Keratinocyte (primary cell): ENCODE measurements around the gene RIPK3. TPM values are rescaled to one million over a fixed set of nuclear protein-coding genes. Genes with fewer than 3 reads are reported as not detected.

ENCODE experiments used
- DNase-seq: peaks from one replicate; pipeline ENCODE4 v3.0.0-alpha.2; 2011; ENCODE audit warnings: low read depth, missing footprints, low spot score
- FAIRE-seq: peaks from 2 replicates; lab custom pipeline; 2011; peaks lifted over from hg19 to GRCh38; lab: Jason Lieb, UNC
- H2AFZ ChIP-seq: 2 replicates; pipeline ENCODE4 v1.6.0; 2012; ENCODE audit warnings: low read length, control low read depth, inconsistent platforms; ENCODE audit not compliant: control insufficient read depth
- H3K27ac ChIP-seq: 2 replicates; pipeline ENCODE4 v1.5.1; 2011; ENCODE audit warnings: low read length; ENCODE audit not compliant: control insufficient read depth, insufficient read depth
- H3K27me3 ChIP-seq: 3 replicates; pipeline ENCODE4 v1.6.0; 2011; ENCODE audit warnings: low read length; ENCODE audit not compliant: control insufficient read depth, insufficient read depth; ENCODE audit errors: extremely low read depth
- H3K36me3 ChIP-seq, 2 experiments: 2 replicates in 1 of 2; 3 replicates in 1 of 2; pipeline ENCODE4 v1.5.1; 2011; ENCODE audit warnings: low read length in 2 of 2, mild to moderate bottlenecking in 1 of 2; ENCODE audit not compliant: control insufficient read depth in 2 of 2, insufficient read depth in 2 of 2; ENCODE audit errors: extremely low read depth in 1 of 2
- H3K4me1 ChIP-seq: 3 replicates; pipeline ENCODE4 v1.5.1; 2011; ENCODE audit warnings: low read length; ENCODE audit not compliant: control insufficient read depth, insufficient read depth; ENCODE audit errors: extremely low read depth
- H3K4me2 ChIP-seq: 3 replicates; pipeline ENCODE4 v1.6.0; 2011; ENCODE audit warnings: low read depth, low read length; ENCODE audit not compliant: control insufficient read depth, insufficient read depth; ENCODE audit errors: extremely low read depth
- H3K4me3 ChIP-seq, 3 experiments: fragments of 200-600 bp in 1 of 3; sonication (generic) in 1 of 3; 2 replicates in 2 of 3; 3 replicates in 1 of 3; pipeline ENCODE4 v1.5.1; 2011 to 2016; ENCODE audit warnings: low read length in 3 of 3, mild to moderate bottlenecking in 3 of 3, control low read depth in 2 of 3, inconsistent platforms in 1 of 3, low read depth in 1 of 3, mixed read lengths in 1 of 3, mixed run types in 1 of 3, moderate library complexity in 1 of 3; ENCODE audit not compliant: control insufficient read depth in 2 of 3, insufficient read depth in 2 of 3; ENCODE audit errors: extremely low read depth in 1 of 3
- H3K79me2 ChIP-seq: 2 replicates; pipeline ENCODE4 v1.6.0; 2012; ENCODE audit warnings: low read length; ENCODE audit not compliant: control insufficient read depth, insufficient read depth
- H3K9ac ChIP-seq: 3 replicates; pipeline ENCODE4 v1.6.0; 2011; ENCODE audit warnings: low read length; ENCODE audit not compliant: control insufficient read depth, insufficient read depth; ENCODE audit errors: extremely low read depth
- H3K9me1 ChIP-seq: 3 replicates; pipeline ENCODE4 v1.6.0; 2011; ENCODE audit warnings: low read length; ENCODE audit not compliant: control insufficient read depth, insufficient read depth; ENCODE audit errors: extremely low read depth
- H3K9me3 ChIP-seq: 2 replicates; pipeline ENCODE4 v1.5.1; 2012; ENCODE audit warnings: low read depth, low read length; ENCODE audit not compliant: control insufficient read depth
- H4K20me1 ChIP-seq: 3 replicates; pipeline ENCODE4 v1.6.0; 2011; ENCODE audit warnings: low read length; ENCODE audit not compliant: control insufficient read depth, insufficient read depth; ENCODE audit errors: extremely low read depth
- EZH2 ChIP-seq: IDR thresholded peaks from one replicate; pipeline ENCODE4 v1.6.1; 2012; ENCODE audit warnings: inconsistent platforms, mild to moderate bottlenecking, low read length, moderate library complexity
- dilution Hi-C: fragments of 300-500 bp; cut with MboI; formaldehyde crosslinking; loops from one replicate; pipeline ENCODE4 v1.7.0; 2020; ENCODE audit warnings: low sequenced_read_pairs; ENCODE audit not compliant: extremely low pct_ligation_motif_present
- polyA plus RNA-seq, 5 experiments: library from polyadenylated mRNA; depleted of rRNA in 3 of 5; stranded (reverse) in 3 of 5; stranded (forward) in 1 of 5; unstranded in 1 of 5; fragments of >200 nt; gene quantifications; 1 replicate in 1 of 5; 2 replicates in 3 of 5; 3 replicates in 1 of 5; pipeline versions ENCODE4 v1.2.1 to v1.2.3, GENCODE V29; 2011 to 2012; ENCODE audit warnings: missing spikeins in 2 of 5, low read depth in 1 of 5, low replicate concordance in 1 of 5
- TF ChIP-seq, protein P1 (sequence below), 3 experiments: IDR thresholded peaks in 1 of 3; conservative IDR thresholded peaks in 1 of 3; optimal IDR thresholded peaks in 1 of 3; 2 replicates in 2 of 3; 3 replicates in 1 of 3; pipeline versions ENCODE3 to v1.5.1; 2011; ENCODE audit warnings: low read length in 3 of 3, mild to moderate bottlenecking in 3 of 3, moderate library complexity in 2 of 3, control low read depth in 1 of 3, inconsistent platforms in 1 of 3; ENCODE audit not compliant: insufficient read depth in 2 of 3; ENCODE audit errors: extremely low read depth in 1 of 3

The RIPK3 gene
- polyA plus RNA-seq, 1 donor (not counting 4 experiments of a cell fraction or from before 2014, with no cell fraction given) = 8.0 TPM

DNA sequence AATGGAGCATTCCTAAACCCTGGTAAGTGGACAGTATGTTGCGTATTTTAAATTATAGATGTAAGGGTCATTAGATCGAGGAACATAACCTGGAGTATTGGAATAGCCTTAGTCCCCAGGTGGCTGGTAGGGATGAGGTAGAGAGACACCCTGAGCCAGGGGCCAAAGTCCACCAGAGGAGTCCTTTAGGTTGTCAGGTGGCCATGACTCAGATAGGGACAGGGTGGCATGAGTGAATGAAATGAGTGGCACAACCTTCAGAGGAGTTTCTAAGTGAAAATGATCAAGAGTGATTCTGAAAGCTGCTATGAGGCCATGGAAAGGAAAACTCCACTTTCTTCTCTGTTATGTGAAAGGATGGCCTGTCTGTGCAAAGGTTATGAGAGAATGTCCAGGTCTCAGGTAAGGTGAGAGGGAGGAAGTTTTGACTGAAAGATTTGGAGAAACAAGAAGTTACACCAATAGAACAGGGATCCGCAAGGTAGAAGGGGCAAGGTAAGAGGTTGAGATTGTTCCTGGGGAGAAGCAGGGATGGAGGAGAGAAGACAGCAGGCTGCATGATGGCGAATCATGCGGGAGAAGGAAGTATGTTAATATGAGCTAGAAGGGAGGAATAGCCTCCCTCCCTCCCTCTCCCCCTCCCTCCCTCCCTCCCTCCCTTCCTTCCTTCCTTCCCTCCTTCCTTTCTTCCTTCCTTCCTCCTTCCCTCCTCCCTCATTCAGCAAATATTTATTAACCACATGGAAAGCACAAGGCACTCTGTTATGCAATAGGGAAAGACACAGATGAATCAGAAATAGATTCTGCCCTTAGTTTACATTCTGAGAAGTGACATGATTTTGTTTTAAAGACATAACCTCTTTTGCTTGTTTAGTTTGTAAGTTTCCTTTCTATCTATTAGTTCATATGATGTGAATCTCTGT is 14.0 kb upstream of the RIPK3 start:
- peak overlapping the region; percentile 19 for H3K4me2 ChIP-seq
- no peaks in the 10 kb centered on the region for H3K9me3 ChIP-seq
- H3K36me3 ChIP-seq = no peaks in the 10 kb centered on the region
- FAIRE-seq (no peak), DNase-seq (no peak)
- H2AFZ ChIP-seq = no peak overlapping the region
- no peak overlapping the region for H3K9ac ChIP-seq
- H3K4me3 ChIP-seq = no peak overlapping the region
- no peaks in the 10 kb centered on the region for H3K4me1 ChIP-seq
- H3K27ac ChIP-seq = no peak overlapping the region
- no peaks in the 10 kb centered on the region for H4K20me1 ChIP-seq
- no peaks in the 10 kb centered on the region for H3K9me1 ChIP-seq
- dilution Hi-C loops = no loop called here
- H3K79me2 ChIP-seq = no peaks in the 10 kb centered on the region
- no peaks in the 10 kb centered on the region for H3K27me3 ChIP-seq
- TF ChIP-seq, protein P1, sequence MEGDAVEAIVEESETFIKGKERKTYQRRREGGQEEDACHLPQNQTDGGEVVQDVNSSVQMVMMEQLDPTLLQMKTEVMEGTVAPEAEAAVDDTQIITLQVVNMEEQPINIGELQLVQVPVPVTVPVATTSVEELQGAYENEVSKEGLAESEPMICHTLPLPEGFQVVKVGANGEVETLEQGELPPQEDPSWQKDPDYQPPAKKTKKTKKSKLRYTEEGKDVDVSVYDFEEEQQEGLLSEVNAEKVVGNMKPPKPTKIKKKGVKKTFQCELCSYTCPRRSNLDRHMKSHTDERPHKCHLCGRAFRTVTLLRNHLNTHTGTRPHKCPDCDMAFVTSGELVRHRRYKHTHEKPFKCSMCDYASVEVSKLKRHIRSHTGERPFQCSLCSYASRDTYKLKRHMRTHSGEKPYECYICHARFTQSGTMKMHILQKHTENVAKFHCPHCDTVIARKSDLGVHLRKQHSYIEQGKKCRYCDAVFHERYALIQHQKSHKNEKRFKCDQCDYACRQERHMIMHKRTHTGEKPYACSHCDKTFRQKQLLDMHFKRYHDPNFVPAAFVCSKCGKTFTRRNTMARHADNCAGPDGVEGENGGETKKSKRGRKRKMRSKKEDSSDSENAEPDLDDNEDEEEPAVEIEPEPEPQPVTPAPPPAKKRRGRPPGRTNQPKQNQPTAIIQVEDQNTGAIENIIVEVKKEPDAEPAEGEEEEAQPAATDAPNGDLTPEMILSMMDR (optimal IDR thresholded peaks at IDR 0.05 in 1 of 3, IDR thresholded peaks at IDR 0.05 in 1 of 3, conservative IDR thresholded peaks at IDR 0.05 in 1 of 3; ENCODE audit: extremely low read depth in 1 of 3, insufficient read depth in 2 of 3, low read length in 3 of 3) = no peak
- TF ChIP-seq EZH2 = no peak

DNA sequence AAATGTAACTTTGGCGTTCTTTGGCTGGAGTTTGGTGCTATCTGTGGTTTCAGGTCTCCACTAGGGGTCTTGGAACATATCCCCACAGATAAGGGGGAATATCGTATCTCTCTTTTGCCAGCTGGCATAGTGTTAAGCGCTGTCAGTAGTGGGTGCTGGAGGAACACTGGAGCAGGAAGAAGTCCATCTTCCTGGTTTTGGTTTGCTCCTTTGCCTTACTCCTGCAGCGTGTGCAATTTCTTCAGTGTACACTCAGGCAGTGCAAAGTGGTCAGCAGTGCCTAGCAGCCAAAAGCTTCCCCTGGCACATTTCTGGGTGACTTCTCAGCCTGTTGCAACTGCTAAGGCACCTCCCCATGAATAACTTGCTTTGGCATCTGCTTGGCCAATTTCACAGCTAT is 11.7 kb upstream of the RIPK3 start:
- DNase-seq (no peak), FAIRE-seq (no peak)
- H3K79me2 ChIP-seq = no peaks in the 10 kb centered on the region
- no peak overlapping the region for H3K9ac ChIP-seq
- no peak overlapping the region for H3K4me2 ChIP-seq
- H4K20me1 ChIP-seq = no peaks in the 10 kb centered on the region
- dilution Hi-C loops = no loop called here
- no peaks in the 10 kb centered on the region for H3K27me3 ChIP-seq
- no peak overlapping the region for H3K27ac ChIP-seq
- H3K9me3 ChIP-seq = no peaks in the 10 kb centered on the region
- TF ChIP-seq, protein P1 (optimal IDR thresholded peaks at IDR 0.05 in 1 of 3, IDR thresholded peaks at IDR 0.05 in 1 of 3, conservative IDR thresholded peaks at IDR 0.05 in 1 of 3; ENCODE audit: extremely low read depth in 1 of 3, insufficient read depth in 2 of 3, low read length in 3 of 3) = peak in 1 of 3 experiments; percentile 19
- no peak for TF ChIP-seq EZH2
- H3K4me1 ChIP-seq = no peaks in the 10 kb centered on the region
- no peak overlapping the region for H2AFZ ChIP-seq
- H3K36me3 ChIP-seq = no peaks in the 10 kb centered on the region
- no peak overlapping the region for H3K4me3 ChIP-seq
- no peaks in the 10 kb centered on the region for H3K9me1 ChIP-seq
